ENCODE results near the gene SLCO3A1.
"Not testable (repeated sequence)": the region's sequence is repeated elsewhere in the genome, so short reads cannot be mapped to it uniquely, and the experiment has no call there.

Gene SLCO3A1

GRCh38 chr15:92170897-92171296, 317.4 kb downstream of the SLCO3A1 start:
- no peak for DNase-seq

GRCh38 chr15:92178911-92179310, 325.4 kb downstream of the SLCO3A1 start:
- DNase-seq: no peak

GRCh38 chr15:92184142-92184541, 330.6 kb downstream of the SLCO3A1 start:
- DNase-seq: no peak

- no peak for DNase-seq
These were observed 331.2 kb downstream of the SLCO3A1 start for GRCh38 chr15:92184679-92185230.

GRCh38 chr15:92187975-92188374, 334.5 kb downstream of the SLCO3A1 start:
- DNase-seq: no peak

GRCh38 chr15:92189166-92189565, 335.7 kb downstream of the SLCO3A1 start:
- DNase-seq: no peak

- DNase-seq: no peak
These were observed 341.7 kb downstream of the SLCO3A1 start for GRCh38 chr15:92195241-92195640.

- no peak for DNase-seq
These were observed 342.8 kb downstream of the SLCO3A1 start for GRCh38 chr15:92196342-92196741.

GRCh38 chr15:92197746-92198145, 344.2 kb downstream of the SLCO3A1 start:
- no peak for DNase-seq

GRCh38 chr15:92200891-92201290, 347.4 kb downstream of the SLCO3A1 start:
- DNase-seq: no peak

GRCh38 chr15:92205255-92205739, 351.8 kb downstream of the SLCO3A1 start:
- no peak for DNase-seq

- not testable (repeated sequence) for DNase-seq
These were observed 354.1 kb downstream of the SLCO3A1 start for GRCh38 chr15:92207601-92208000.
